ENCODE data around the gene SRSF12. TPM values are rescaled to one million over a fixed set of nuclear protein-coding genes. Genes with fewer than 3 reads are reported as not detected.

SRSF12 gene
- total and polyA plus RNA-seq, 9 of the 15 experiments (the other 6 are each of a cell fraction or from before 2014, with no cell fraction given): not detected

- TF ChIP-seq AFF1 (IDR thresholded peaks at IDR 0.05; ENCODE audit: low read depth in 1 of 2, partially characterized antibody in 2 of 2) (no peak), HLTF (IDR thresholded peaks at IDR 0.05) (no peak), ZNF134 (CRISPR knock-in tag; conservative IDR thresholded peaks at IDR 0.05) (no peak), SMARCE1 (IDR thresholded peaks at IDR 0.05) (no peak)
Measured at GRCh38 chr6:89050155-89050554, 67.7 kb downstream of the SRSF12 start (continued).

- H3K36me3 ChIP-seq (ENCODE audit: control insufficient read depth, insufficient read depth, low read length): no peaks in the 10 kb centered on the region
- H3K9ac ChIP-seq (ENCODE audit: insufficient read depth in 1 of 2, low read depth in 2 of 2, low read length in 2 of 2): no peak overlapping the region
- H3K79me2 ChIP-seq (ENCODE audit: control insufficient read depth, insufficient read depth, low read length): no peaks in the 10 kb centered on the region
- H3K4me2 ChIP-seq (ENCODE audit: insufficient read depth, low read length): no peak overlapping the region
- no TSS peak for BruUV-seq (replicated peaks)
- 0% methylated on average over 1 of the region's 1 CpG for whole genome bisulfite sequencing (ENCODE audit: insufficient coverage, low coverage, missing lambda C conversion rate)
- intact Hi-C loops (cut with micrococcal nuclease): no loop called here
- no peaks in the 10 kb centered on the region for H3K9me1 ChIP-seq (ENCODE audit: control insufficient read depth, insufficient read depth, low read length)
- H3K4me3 ChIP-seq: no peak overlapping the region
- no peak overlapping the region for H3K27ac ChIP-seq (ENCODE audit: extremely low read depth, low read depth, low read length)
- CTCF ChIA-PET (ENCODE audit: low intra/inter-chr PET ratio): no interaction called here
- no peaks in the 10 kb centered on the region; a peak in 1 of 5 replicates for H3K4me1 ChIP-seq (replicated peaks in 1 of 2; ENCODE audit: control insufficient read depth in 2 of 2, insufficient read depth in 2 of 2, low read length in 2 of 2)
- no peak overlapping the region for H2AFZ ChIP-seq (ENCODE audit: low read depth, low read length)
- ATAC-seq (no peak), FAIRE-seq (no peak), DNase-seq (ENCODE audit: extremely low read depth in 1 of 4, low spot score in 3 of 4) (no peak)
- no peaks in the 10 kb centered on the region for H3K27me3 ChIP-seq (ENCODE audit: control insufficient read depth in 2 of 2, insufficient read depth in 2 of 2, low read length in 2 of 2)
- H3K9me3 ChIP-seq (replicated peaks; ENCODE audit: control insufficient read depth, insufficient read depth, low read depth, low read length): no peaks in the 10 kb centered on the region
- no peaks in the 10 kb centered on the region for H4K20me1 ChIP-seq (replicated peaks; ENCODE audit: control insufficient read depth, insufficient read depth, low read length)
- peak; percentile 25; the same call in 1 of the 2 replicates for TF ChIP-seq NFIC (IDR thresholded peaks at IDR 0.05)
- no peak for TF ChIP-seq ZNF717 (CRISPR knock-in tag; IDR thresholded peaks at IDR 0.05)
- in situ Hi-C loops (cut with MboI): no loop called here
- POLR2A ChIA-PET: no interaction called here
Measured at GRCh38 chr6:89048985-89049384, 68.9 kb downstream of the SRSF12 start.

Measured in K562 (cell line).